ENCODE measurements around the gene NRIP3.
A peak's percentile ranks its signal among the peaks of the same experiment; 100 is the strongest.
"Not testable (repeated sequence)": the region's sequence is repeated elsewhere in the genome, so short reads cannot be mapped to it uniquely, and the experiment has no call there.

Gene NRIP3

GRCh38 chr11:9015677-9016076, 11.9 kb upstream of the NRIP3 start:
- peak; percentile 80 for DNase-seq (ENCODE audit: low spot score)

GRCh38 chr11:9014826-9015225, 11.0 kb upstream of the NRIP3 start:
- DNase-seq (ENCODE audit: low spot score) = peak; percentile 20

DNA sequence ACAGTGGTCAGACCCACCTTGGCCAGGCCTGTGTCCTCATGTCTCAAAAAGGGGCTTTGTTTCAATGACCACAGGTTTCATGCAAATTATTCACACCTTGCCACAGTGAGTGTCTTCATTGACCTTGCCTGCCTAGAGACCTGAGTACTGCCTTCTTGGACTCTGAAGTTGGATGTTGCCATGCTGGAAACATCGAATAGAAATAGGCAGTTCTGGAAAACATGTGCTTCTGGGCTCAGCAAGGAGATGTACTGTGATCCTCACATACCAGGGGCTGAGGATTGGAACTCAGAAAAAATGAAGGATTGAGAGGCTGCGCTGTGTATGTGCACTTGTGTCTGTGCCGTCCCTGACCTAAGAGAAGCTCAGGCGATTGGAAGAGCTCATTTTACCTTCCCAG, 9.6 kb upstream of the NRIP3 start:
- no peak for DNase-seq (ENCODE audit: low spot score)

GRCh38 chr11:9009538-9009937, 5.7 kb upstream of the NRIP3 start:
- DNase-seq (ENCODE audit: low spot score) = not testable (repeated sequence)

- no peak for DNase-seq (ENCODE audit: low spot score)
Observed at GRCh38 chr11:9008661-9009060, 4.9 kb upstream of the NRIP3 start.

GRCh38 chr11:9008011-9008550, 4.3 kb upstream of the NRIP3 start:
- no peak for DNase-seq (ENCODE audit: low spot score)

- DNase-seq (ENCODE audit: low spot score) = no peak
Observed at GRCh38 chr11:9005087-9005486, 1.3 kb upstream of the NRIP3 start.

GRCh38 chr11:9004183-9004926, 554 bp upstream of the NRIP3 start:
- no peak for DNase-seq (ENCODE audit: low spot score)

- DNase-seq (ENCODE audit: low spot score) = no peak
Observed at GRCh38 chr11:9002920-9003572, 755 bp downstream of the NRIP3 start.

DNA sequence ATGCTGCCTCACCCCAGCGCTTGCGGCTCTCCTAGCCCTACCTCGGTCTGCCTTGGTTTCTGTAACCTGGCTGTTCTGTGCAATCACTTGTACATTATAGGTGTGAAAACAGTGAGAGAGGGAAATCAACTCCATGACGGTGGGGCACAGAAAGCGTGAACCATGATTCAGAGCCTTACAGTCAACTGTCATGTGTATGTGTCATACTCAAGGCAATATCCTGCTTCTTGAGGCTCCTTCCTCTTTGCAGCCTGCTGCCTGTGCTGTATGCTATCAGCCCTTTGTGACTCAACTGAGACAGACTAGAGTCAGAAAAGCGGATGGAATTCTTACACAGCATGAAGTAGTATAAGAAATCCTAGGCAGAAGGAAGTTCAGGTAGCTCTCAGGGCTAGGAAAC, 2.1 kb downstream of the NRIP3 start:
- DNase-seq (ENCODE audit: low spot score) = peak; percentile 95

DNA sequence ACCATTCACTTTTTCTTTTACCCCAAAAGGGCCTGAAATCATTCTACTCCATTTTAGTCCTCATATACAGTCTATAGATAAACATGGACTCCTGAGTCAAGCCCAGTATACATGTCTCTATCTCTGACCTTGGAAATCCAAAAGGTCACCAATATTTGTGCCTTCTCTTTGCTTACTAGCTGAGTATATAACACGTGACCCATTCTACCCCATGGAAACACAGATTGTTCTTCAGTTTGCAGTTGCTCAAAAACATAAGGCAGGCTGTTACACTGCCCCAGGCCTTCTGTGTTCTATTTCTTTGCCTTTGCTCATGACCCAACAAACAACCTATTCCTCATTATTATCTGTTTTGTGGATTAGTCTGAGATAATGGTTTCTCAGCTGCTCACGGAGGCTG, 5.8 kb downstream of the NRIP3 start:
- DNase-seq (ENCODE audit: low spot score) = no peak

DNA sequence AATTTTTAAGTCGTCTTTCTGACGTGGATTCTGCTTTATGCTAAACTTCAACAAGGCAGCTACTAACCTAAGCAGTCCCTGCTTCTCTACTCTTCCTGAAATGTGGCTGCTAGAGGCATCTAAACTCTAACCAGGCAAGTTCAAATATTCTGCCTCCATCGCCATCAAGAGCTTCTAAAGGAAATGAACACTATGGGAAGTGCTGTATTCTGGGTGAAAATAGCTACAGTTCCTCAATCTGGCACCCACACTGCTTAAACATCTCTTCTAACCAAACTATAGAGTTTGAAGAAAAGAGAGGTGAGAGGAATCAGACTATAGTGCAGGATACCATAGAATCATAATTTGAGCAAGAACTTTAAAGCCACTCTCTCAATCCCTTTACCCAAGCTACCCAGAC, 6.3 kb downstream of the NRIP3 start:
- no peak for DNase-seq (ENCODE audit: low spot score)

DNA sequence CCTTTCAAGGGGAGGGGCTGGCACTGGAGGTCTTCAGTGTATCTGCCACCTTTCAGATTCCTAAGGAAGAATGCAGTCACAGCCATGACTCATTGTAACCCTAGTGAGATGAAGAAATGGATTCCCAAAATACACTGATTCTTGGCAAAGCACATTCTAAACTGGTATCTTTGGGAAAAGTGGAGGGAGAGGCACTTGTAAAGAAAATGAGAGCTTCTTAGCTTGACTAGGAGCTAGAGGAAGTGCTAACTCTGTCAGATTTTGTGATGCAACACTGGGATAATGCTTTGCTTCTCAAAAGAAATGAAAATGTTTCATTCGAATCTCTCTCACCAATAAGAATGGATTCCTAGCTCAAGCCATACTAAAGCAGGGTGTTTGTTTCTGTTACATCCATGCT, 14.3 kb downstream of the NRIP3 start:
- peak; percentile 21 for DNase-seq (ENCODE audit: low spot score)

- DNase-seq (ENCODE audit: low spot score) = peak; percentile 71
Observed at GRCh38 chr11:8988329-8989234, 15.2 kb downstream of the NRIP3 start.

DNA sequence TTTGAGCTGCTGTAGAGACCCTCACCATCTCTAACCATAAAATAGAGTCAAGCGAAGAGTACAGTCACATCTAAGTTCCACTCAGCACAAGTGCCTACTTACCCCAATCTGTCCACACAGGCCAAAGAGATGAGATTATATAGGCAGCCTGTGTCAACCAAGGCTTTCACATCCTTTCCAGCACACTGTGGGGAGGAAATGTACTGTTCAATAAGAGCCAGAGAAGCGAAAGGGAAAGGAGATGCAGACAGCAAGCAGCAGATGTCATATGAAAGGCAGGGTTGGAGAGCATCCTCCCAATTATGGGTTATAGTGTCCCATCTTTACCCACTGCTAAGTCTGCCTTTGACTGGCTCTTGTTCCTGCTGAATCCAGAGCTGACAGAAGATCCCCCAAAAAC, 16.4 kb downstream of the NRIP3 start:
- DNase-seq (ENCODE audit: low spot score) = no peak

DNA sequence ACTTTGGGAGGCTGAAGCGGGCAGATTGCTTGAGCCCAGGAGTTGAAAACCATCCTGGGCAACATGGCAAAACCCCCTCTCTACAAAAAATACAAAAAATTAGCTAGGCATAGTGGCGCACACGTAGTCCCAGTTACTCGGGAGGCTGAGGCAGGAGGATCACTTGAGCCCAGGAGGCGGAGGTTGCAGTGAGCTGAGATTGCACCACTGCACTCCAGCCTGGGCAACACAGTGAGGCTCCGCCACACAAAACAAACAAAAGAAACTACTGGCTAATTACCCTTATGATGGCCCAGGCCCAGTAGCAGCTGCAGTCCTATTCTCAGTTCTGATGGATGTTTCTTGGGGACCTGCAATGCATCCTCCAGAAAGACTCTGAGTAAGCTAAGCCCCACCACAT, 17.0 kb downstream of the NRIP3 start:
- DNase-seq (ENCODE audit: low spot score) = not testable (repeated sequence)

GRCh38 chr11:8985462-8985861, 18.3 kb downstream of the NRIP3 start:
- DNase-seq (ENCODE audit: low spot score) = no peak

DNA sequence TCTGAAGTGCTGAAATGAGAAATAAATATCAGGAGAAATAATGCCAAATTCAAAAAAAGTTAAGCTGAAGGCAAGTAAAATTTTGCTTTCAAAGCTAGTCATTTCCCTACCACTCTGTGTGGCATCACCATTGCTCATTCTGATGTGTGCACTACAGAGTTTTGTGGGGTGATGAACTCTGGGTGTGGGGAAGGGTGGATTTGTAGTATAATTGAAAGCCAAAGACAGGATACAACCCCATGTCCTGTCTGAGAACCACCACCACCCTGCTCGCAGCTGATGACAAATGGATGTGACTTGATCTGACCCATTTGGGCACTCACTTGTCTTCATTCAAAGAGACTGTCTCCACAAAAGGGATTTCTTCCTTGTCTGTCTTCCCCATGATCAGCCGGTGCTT, 20.2 kb downstream of the NRIP3 start:
- no peak for DNase-seq (ENCODE audit: low spot score)

- DNase-seq (ENCODE audit: low spot score) = no peak
Observed at GRCh38 chr11:8980485-8980884, 23.3 kb downstream of the NRIP3 start.

GRCh38 chr11:8979365-8979764, 24.4 kb downstream of the NRIP3 start:
- DNase-seq (ENCODE audit: low spot score) = not testable (repeated sequence)

DNA sequence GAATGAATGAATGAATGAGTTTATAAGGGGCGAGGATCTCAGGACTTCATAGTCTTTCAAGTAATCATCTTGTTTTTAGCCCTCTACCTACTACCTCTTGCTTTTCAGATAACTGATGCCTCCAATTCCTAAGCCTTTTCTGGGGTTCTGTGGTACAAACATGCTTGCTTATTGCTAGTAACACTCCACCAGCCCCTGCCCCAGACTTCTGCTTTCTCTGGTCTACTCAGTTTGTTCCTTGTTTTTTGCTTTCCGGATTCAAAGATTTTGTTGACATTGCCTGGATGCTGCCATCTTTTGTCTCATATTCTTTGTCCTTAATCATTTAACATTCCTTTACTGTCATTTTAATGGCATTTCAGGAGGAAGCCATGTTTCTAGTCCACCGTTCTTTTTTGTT, 30.7 kb downstream of the NRIP3 start:
- DNase-seq (ENCODE audit: low spot score) = no peak

DNA sequence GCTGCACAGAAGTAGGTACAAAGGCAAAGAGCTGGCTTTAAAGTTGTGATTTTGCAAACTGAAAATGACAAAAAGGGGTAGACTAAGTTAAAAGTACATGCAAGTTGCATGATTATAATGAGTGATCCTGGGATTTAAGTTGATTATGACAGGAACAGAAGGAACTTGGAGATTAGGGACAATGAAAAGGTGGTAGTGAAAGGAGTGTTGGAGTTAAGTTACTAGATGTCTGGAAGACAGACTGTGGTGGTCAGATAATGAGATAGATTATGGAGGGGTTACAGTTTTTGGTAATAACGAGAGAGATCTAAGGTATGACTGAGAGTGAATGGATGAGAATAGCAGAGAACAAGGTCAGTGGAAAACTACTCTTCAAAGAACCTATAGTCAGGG, 31.9 kb downstream of the NRIP3 start:
- no peak for DNase-seq (ENCODE audit: low spot score)

Measured in kidney tubule cell (primary cell).